ENCODE results near the gene XKR8. TPM values are rescaled to one million over a fixed set of nuclear protein-coding genes. Genes with fewer than 3 reads are reported as not detected.

The XKR8 gene
- total RNA-seq, 4 donors from 2014 or later: 2.8 to 8.2 (median 5.0) TPM; not detected in 1

DNA sequence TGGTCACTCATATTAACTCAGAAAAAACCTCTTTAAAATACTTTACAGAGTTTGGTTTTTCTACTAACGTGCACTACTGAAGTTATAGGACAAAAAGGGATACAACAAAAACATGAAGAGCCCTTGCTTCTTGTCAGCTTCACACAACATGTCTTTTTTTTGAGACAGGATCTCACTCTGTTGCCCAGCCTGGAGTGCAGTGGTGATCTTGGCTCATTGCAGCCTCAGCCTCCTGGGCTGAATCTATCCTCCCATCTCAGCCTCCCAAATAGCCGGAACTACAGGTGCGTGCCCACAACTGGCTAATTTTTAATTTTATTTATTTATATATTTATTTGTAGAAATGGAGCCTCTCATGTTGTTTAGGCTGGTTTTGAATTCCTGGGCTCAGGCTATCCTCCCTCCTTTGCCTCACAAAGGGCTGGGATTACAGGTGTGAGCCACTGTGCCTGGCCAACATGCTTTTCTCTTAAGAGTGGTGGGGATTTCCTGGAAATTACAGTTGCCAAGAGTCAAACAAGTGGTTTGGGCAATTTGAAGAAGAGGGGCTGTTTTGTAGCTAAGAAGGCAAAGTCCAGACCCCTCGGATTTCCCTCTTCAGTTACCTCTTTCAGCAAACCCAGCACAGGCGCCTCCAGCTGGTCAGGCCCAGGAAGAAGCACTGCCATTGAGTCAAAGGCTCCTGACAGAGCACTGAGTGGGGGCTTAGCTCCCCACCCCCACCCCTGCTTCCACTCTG lies 31.4 kb upstream of the XKR8 start:
- no peak for DNase-seq
- TF ChIP-seq, protein P1, sequence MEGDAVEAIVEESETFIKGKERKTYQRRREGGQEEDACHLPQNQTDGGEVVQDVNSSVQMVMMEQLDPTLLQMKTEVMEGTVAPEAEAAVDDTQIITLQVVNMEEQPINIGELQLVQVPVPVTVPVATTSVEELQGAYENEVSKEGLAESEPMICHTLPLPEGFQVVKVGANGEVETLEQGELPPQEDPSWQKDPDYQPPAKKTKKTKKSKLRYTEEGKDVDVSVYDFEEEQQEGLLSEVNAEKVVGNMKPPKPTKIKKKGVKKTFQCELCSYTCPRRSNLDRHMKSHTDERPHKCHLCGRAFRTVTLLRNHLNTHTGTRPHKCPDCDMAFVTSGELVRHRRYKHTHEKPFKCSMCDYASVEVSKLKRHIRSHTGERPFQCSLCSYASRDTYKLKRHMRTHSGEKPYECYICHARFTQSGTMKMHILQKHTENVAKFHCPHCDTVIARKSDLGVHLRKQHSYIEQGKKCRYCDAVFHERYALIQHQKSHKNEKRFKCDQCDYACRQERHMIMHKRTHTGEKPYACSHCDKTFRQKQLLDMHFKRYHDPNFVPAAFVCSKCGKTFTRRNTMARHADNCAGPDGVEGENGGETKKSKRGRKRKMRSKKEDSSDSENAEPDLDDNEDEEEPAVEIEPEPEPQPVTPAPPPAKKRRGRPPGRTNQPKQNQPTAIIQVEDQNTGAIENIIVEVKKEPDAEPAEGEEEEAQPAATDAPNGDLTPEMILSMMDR (IDR thresholded peaks at IDR 0.05): no peak
- TF ChIP-seq POLR2A (IDR thresholded peaks at IDR 0.05): no peak
- no peak overlapping the region for H3K27ac ChIP-seq
- H3K4me1 ChIP-seq: no peaks in the 10 kb centered on the region
- H3K36me3 ChIP-seq: no peaks in the 10 kb centered on the region
- H3K9me3 ChIP-seq: no peaks in the 10 kb centered on the region
- H3K27me3 ChIP-seq: no peaks in the 10 kb centered on the region
- intact Hi-C loops (cut with DNase I; ENCODE audit: low total_unique reads): no loop called here
- no peak overlapping the region for H3K4me3 ChIP-seq

DNA sequence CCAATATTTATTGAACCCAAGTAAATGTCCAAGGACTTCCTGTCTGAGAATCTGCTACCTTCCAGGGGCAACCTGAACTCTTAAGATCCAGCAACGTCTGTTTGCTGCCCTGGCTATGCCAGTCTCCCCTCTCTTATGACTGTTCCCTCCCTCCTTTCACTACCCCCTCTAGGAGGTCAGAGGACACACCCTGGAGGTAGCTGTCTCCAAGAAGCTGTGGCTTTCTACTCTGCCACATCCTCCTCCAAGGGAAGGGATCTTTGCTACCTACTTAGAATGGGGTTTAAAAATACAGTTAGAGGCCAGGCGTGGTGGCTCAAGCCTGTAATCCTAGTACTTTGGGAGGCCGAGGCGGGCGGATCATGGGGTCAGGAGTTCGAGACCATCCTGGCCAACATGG lies 28.6 kb upstream of the XKR8 start:
- Histone ChIP-seq H3K4me1 (no peaks in the 10 kb centered on the region), H3K36me3 (no peaks in the 10 kb centered on the region), H3K9me3 (no peaks in the 10 kb centered on the region), H3K27me3 (no peaks in the 10 kb centered on the region), H3K4me3 (no peak overlapping the region), H3K27ac (no peak overlapping the region)
- DNase-seq: no peak
- intact Hi-C loops (cut with DNase I; ENCODE audit: low total_unique reads): no loop called here
- TF ChIP-seq POLR2A (IDR thresholded peaks at IDR 0.05): no peak
- TF ChIP-seq, protein P1 (IDR thresholded peaks at IDR 0.05): no peak

DNA sequence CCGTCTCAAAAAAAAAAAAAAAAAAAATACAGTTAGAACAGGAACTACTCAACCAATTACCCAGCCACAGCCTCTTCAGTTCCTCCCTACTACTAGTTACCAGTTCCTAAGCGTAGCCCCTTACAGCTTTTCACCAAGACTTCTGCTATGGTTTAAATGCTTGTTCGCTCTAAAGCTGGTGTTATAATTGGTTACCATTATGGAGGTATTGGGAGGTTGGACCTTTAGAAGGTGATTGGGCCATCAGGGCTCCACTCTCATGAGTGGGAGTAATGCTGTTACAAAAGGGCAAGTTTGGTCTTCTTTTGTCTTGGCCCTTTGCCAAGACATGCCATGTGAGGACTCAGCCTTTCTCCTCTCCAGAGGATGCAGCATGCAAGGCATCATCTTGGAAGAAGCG lies 28.0 kb upstream of the XKR8 start:
- TF ChIP-seq POLR2A (IDR thresholded peaks at IDR 0.05): no peak
- no peak overlapping the region for H3K27ac ChIP-seq
- no peaks in the 10 kb centered on the region for H3K27me3 ChIP-seq
- DNase-seq: no peak
- intact Hi-C loops (cut with DNase I; ENCODE audit: low total_unique reads): no loop called here
- no peaks in the 10 kb centered on the region for H3K4me1 ChIP-seq
- no peak overlapping the region for H3K4me3 ChIP-seq
- H3K36me3 ChIP-seq: no peaks in the 10 kb centered on the region
- H3K9me3 ChIP-seq: no peaks in the 10 kb centered on the region

DNA sequence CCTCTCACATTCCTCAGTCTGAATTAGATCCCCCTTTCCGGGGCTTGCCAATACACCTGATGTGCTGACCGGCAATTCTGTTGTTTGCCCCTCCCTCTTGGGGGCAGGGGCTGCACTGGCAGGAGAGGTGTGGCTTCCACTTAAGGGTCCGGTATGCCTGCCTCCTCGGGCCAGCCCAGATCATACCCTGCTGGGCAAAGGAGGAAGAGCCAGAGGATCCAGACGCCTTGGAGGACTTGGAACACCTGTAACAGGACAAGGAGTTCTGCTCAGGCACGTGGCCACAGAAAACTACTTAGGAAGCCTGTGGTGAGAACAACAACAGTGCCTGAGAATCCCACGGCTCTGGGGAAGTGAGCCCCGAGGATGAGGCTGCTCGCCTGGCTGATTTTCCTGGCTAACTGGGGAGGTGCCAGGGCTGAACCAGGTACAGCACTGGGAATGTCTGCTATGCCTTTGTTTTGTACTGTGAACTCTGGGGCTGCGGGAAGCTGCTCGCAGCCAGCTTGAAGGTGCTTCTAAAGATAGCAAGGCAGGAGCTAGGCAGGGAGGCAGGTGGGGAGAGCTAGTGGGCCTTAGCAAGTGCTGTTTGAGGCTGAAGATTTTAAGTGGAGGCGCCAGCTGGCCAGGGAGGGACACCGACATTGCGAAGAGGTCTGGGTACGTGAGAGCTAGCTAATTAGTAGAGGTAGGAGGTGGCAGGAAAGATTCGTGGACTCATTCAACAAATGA lies 24.8 kb upstream of the XKR8 start, which contains the start of gene SMPDL3B:
TSS of gene SMPDL3B (plus strand) at position 183 of the 732 bp plus-strand sequence. CDS start at position 367, 184 bp downstream.
- Histone ChIP-seq H3K27ac (no peak within 1 kb of the TSS), H3K4me3 (no peak within 1 kb of the TSS), H3K9me3 (no peaks in the 10 kb centered on the region), H3K27me3 (no peaks in the 10 kb centered on the region), H3K4me1 (no peaks in the 10 kb centered on the region), H3K36me3 (no peaks in the 10 kb centered on the region)
- intact Hi-C loops (cut with DNase I; ENCODE audit: low total_unique reads): no loop called here
- DNase-seq: no peak
- TF ChIP-seq, protein P1 (IDR thresholded peaks at IDR 0.05): no peak
- no peak for TF ChIP-seq POLR2A (IDR thresholded peaks at IDR 0.05)

DNA sequence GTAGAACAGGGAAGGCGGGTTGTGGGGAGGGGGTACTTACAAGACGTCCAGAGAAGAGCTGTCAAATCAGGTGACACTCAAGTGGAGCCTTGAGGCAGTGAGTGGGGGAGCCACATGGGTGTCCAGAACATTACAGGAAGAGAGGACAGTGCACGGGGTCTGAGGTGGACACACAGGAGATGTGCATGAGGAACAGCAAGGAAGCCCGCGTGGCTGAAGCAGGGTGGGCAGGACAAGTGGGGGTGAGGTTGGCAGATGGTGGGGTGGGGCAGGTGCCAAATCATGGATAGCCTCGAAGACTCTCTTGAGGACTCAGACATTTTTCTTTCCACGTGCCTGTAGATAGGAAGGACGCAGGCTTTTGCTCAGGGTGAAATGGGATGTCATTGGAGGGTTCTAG lies 24.1 kb upstream of the XKR8 start:
- no peak for TF ChIP-seq POLR2A (IDR thresholded peaks at IDR 0.05)
- TF ChIP-seq, protein P1 (IDR thresholded peaks at IDR 0.05): no peak
- Histone ChIP-seq H3K9me3 (no peaks in the 10 kb centered on the region), H3K36me3 (no peaks in the 10 kb centered on the region), H3K4me1 (no peaks in the 10 kb centered on the region), H3K27ac (no peak overlapping the region), H3K4me3 (no peak overlapping the region), H3K27me3 (no peaks in the 10 kb centered on the region)
- intact Hi-C loops (cut with DNase I; ENCODE audit: low total_unique reads): no loop called here
- DNase-seq: no peak
